Nephron progenitor cell (in vitro differentiated cells): ENCODE data around the gene GAMT.

Source experiments
- DNase-seq: peaks from one replicate; pipeline ENCODE4 v3.0.0; 2021
- H3K27ac Mint-ChIP-seq: 2 replicates; pipeline ENCODE4 v1.8.0; 2021; ENCODE audit warnings: mild to moderate bottlenecking, moderate library complexity, mixed read lengths
- H3K27me3 Mint-ChIP-seq: 2 replicates; pipeline ENCODE4 v1.8.0; 2021; ENCODE audit warnings: mild to moderate bottlenecking, low read depth, mixed read lengths; ENCODE audit not compliant: poor library complexity
- H3K36me3 Mint-ChIP-seq: 2 replicates; pipeline ENCODE4 v1.8.0; 2021; ENCODE audit warnings: low read depth, mixed read lengths
- H3K4me1 Mint-ChIP-seq: 2 replicates; pipeline ENCODE4 v1.8.0; 2021; ENCODE audit warnings: mixed read lengths
- H3K4me3 Mint-ChIP-seq: 2 replicates; pipeline ENCODE4 v1.8.0; 2021; ENCODE audit warnings: mild to moderate bottlenecking, moderate library complexity, mixed read lengths
- H3K9me3 Mint-ChIP-seq: 2 replicates; pipeline ENCODE4 v1.8.0; 2021; ENCODE audit warnings: mild to moderate bottlenecking, moderate library complexity, mixed read lengths
- CTCF ChIP-seq: fragments of 200-600 bp; sonication (generic); IDR thresholded peaks from 2 replicates; pipeline ENCODE4 v1.5.0; 2021; ENCODE audit warnings: antibody characterized with exemption

GAMT gene

DNA sequence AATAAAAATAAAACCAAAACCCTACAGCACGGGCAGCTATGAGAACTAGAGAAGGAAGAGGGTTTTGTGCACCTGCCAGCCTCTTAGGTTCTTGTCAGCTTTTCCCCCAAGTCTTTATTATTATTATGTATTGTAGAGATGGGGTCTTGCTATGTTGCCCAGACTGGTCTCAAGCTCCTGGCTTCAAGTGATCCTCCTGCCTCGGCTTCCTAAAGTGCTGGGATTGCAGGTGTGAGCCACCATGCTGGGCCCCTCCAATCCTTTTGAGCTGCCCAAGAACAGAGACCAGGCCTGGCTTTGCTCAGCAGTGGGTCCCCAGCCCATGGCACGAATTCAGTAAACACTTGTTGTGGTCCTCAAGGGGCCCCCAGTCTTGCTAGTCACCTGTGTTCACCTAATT, 19.1 kb downstream of the GAMT start:
- H3K27ac Mint-ChIP-seq, result no peak overlapping the region
- no peak overlapping the region for H3K4me3 Mint-ChIP-seq

GRCh38 chr19:1379961-1380489, 21.3 kb downstream of the GAMT start:
- Mint-ChIP-seq H3K4me1 (peaks cover 16% of the 10 kb centered on the region), H3K4me3 (no peak overlapping the region), H3K9me3 (peaks cover 4% of the 10 kb centered on the region), H3K27ac (no peak overlapping the region), H3K36me3 (peaks cover 15% of the 10 kb centered on the region), H3K27me3 (peaks cover 12% of the 10 kb centered on the region)
- DNase-seq, result no peak
- no peak for TF ChIP-seq CTCF

More for the DNA sequence above, 19.1 kb downstream of the GAMT start:
- Mint-ChIP-seq H3K27me3 (peaks cover 6% of the 10 kb centered on the region), H3K9me3 (peaks cover 4% of the 10 kb centered on the region), H3K4me1 (peaks cover 16% of the 10 kb centered on the region), H3K36me3 (peaks cover 5% of the 10 kb centered on the region)
- TF ChIP-seq CTCF, result no peak
- no peak for DNase-seq

GRCh38 chr19:1379126-1379905, 22.0 kb downstream of the GAMT start:
- peaks cover 18% of the 10 kb centered on the region for H3K36me3 Mint-ChIP-seq
- peaks cover 12% of the 10 kb centered on the region for H3K27me3 Mint-ChIP-seq
- H3K4me1 Mint-ChIP-seq, result peaks cover 11% of the 10 kb centered on the region
- H3K27ac Mint-ChIP-seq, result no peak overlapping the region
- TF ChIP-seq CTCF, result no peak
- no peak overlapping the region for H3K4me3 Mint-ChIP-seq
- no peak for DNase-seq
- peaks cover 4% of the 10 kb centered on the region for H3K9me3 Mint-ChIP-seq

DNA sequence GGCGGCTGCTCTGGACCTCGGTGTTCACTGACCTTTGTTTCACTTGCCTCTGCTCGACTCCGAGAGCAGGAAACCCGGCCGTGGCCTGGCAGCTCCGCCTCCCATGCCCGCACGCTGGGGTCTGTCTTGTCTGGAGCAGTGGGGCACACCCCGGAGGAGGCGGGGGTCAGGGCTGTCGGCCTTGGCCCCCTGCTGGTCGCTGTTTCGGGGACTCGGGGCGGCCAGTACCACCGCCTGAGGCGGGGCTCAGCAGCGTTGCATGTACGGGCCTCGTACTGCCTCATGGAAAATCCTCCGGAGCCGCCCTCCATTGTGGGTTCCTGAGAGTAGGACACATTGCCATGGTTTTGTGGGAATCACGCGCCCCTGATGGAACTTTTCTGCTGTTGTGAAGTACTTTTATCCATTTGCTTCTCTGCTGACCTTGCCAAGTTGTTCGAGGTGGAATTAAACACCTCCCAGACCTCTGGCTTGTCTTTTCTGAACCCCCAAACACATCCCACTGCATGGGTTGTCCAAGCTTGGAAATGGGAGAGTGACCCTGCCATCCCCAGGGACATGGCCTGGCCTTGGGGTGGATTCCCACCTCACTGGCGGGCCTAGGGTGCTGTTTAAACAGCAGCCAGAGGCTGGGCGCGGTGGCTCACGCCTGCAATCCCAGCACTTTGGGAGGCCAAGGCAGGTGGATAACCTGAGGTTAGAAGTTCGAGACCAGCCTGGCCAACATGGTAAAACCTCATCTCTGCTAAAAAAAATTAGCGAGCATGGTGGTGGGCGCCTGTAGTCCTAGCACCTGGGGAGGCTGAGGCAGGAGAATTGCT, 23.2 kb downstream of the GAMT start:
- no peak overlapping the region for H3K27ac Mint-ChIP-seq
- H3K36me3 Mint-ChIP-seq, result peaks cover 23% of the 10 kb centered on the region
- peaks cover 6% of the 10 kb centered on the region for H3K27me3 Mint-ChIP-seq
- peaks cover 14% of the 10 kb centered on the region for H3K4me1 Mint-ChIP-seq
- no peak overlapping the region for H3K4me3 Mint-ChIP-seq
- TF ChIP-seq CTCF, result no peak
- DNase-seq, result no peak
- peaks cover under 1% of the 10 kb centered on the region for H3K9me3 Mint-ChIP-seq

DNA sequence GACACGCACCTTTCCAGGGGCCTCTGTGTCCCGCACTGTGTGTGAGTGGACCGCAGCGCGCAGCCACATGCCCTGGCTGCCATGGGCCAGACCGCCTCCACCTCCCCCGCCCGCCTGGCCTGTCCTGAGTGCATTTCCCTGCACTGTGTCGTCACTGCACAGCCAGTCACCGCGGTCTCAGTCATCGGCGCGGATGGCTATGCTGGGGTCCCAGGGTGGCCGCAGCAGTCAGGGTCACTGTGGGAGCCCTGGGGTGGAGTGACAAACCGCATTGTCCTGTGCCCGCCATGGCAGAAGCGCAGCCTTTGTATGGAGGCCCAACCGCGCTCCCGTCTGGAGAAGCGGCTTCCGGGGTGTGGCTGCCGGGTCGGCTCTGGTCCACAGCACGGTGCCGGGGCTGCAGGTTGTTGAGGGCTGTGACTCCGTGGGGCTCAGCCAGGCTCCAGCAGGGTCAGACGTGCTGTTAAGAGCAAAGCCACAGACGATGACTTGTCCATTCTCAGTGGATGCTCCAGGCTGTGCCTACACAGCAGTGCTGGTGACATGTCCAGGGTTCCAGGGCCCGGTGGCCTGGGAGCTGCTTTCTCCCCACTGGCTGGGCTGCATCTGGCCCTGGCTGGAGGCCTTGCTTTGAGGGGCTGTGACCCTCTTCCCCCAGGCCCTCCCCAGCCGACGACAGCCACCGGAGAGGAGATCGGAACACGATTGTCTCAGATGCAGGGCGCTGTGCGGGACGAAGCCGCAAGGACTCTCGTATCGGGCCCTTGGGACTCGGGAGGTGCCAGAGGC, 24.0 kb downstream of the GAMT start:
- H3K27me3 Mint-ChIP-seq, result peaks cover 5% of the 10 kb centered on the region
- H3K4me1 Mint-ChIP-seq, result peaks cover 17% of the 10 kb centered on the region
- no peak overlapping the region for H3K4me3 Mint-ChIP-seq
- no peaks in the 10 kb centered on the region for H3K9me3 Mint-ChIP-seq
- H3K27ac Mint-ChIP-seq, result no peak overlapping the region
- DNase-seq, result no peak
- TF ChIP-seq CTCF, result no peak
- peaks cover 28% of the 10 kb centered on the region for H3K36me3 Mint-ChIP-seq
